Measurements from ENCODE around the gene AK9. TPM values are rescaled to one million over a fixed set of nuclear protein-coding genes. Genes with fewer than 3 reads are reported as not detected.

Gene AK9
- total and polyA plus RNA-seq, 2 of the 8 experiments (the other 6 are each of a cell fraction or from before 2014, with no cell fraction given), result 1.8 to 2.2 TPM

GRCh38 chr6:109671733-109672132 lies 19.3 kb downstream of the AK9 start:
- CTCF ChIA-PET (ENCODE audit: partially characterized antibody), result interaction anchor here (0.5 to 1.0 kb wide), 4 partner anchors 15 to 626 kb away, joined by 3 to 4 read pairs (median 4); no protein-coding TSS in a partner anchor
- FAIRE-seq (no peak), DNase-seq (ENCODE audit: low read depth in 1 of 2, low spot score in 2 of 2) (no peak)
- Histone ChIP-seq H3K23ac (ENCODE audit: insufficient read length) (no peak overlapping the region), H3K9ac (replicated peaks in 1 of 4; ENCODE audit: extremely low read depth in 1 of 4, low read depth in 3 of 4, low read length in 3 of 4) (no peak overlapping the region), H3K79me2 (ENCODE audit: control insufficient read depth in 1 of 2, insufficient read depth in 2 of 2, low read length in 2 of 2) (no peaks in the 10 kb centered on the region), H3K9me3 (ENCODE audit: insufficient read depth in 2 of 2, low read depth in 1 of 2, low read length in 1 of 2) (no peaks in the 10 kb centered on the region), H2BK20ac (ENCODE audit: low read length) (no peak overlapping the region), H2BK12ac (ENCODE audit: low read depth, low read length) (no peak overlapping the region), H3K27ac (ENCODE audit: low read depth, low read length) (no peak overlapping the region), H3K4ac (replicated peaks; ENCODE audit: insufficient read length, low read depth, low read length) (no peak overlapping the region), H4K91ac (replicated peaks; ENCODE audit: insufficient read length, low read length) (no peak overlapping the region), H3K4me2 (ENCODE audit: insufficient read depth in 1 of 2, low read depth in 2 of 2, low read length in 2 of 2) (no peak overlapping the region), H2BK5ac (ENCODE audit: low read depth, low read length) (no peak overlapping the region), H2AFZ (ENCODE audit: low read length) (no peak overlapping the region), H3K56ac (replicated peaks; ENCODE audit: insufficient read length, low read depth, low read length) (no peak overlapping the region), H3K14ac (ENCODE audit: insufficient read length) (no peak overlapping the region), H4K20me1 (replicated peaks in 1 of 2; ENCODE audit: control insufficient read depth in 1 of 2, insufficient read depth in 2 of 2, low read length in 2 of 2) (no peaks in the 10 kb centered on the region), H2AK5ac (ENCODE audit: low read depth, low read length) (no peak overlapping the region), H3K18ac (ENCODE audit: extremely low read depth, low read length) (no peak overlapping the region), H3K79me1 (ENCODE audit: low read depth, low read length) (no peaks in the 10 kb centered on the region), H3K4me1 (replicated peaks in 1 of 4; ENCODE audit: control insufficient read depth in 3 of 4, insufficient read depth in 4 of 4, low read length in 3 of 4) (no peaks in the 10 kb centered on the region), H3K23me2 (ENCODE audit: low read depth, low read length) (no peaks in the 10 kb centered on the region), H3K27me3 (replicated peaks in 1 of 4; ENCODE audit: control insufficient read depth in 3 of 4, extremely low read depth in 1 of 4, insufficient read depth in 3 of 4, low read length in 3 of 4) (no peaks in the 10 kb centered on the region), H4K8ac (ENCODE audit: extremely low read depth, insufficient read depth, low read length) (no peak overlapping the region), H3K4me3 (ENCODE audit: extremely low read depth in 1 of 4, insufficient read depth in 2 of 4, low read depth in 3 of 4, low read length in 4 of 4) (no peak overlapping the region), H2BK15ac (ENCODE audit: low read length) (no peak overlapping the region), H3K36me3 (ENCODE audit: control insufficient read depth in 2 of 4, insufficient read depth in 4 of 4, low read length in 3 of 4) (no peaks in the 10 kb centered on the region), H4K5ac (ENCODE audit: insufficient read length, low read depth, low read length) (no peak overlapping the region), H2BK120ac (replicated peaks; ENCODE audit: low read depth, low read length) (no peak overlapping the region)
- no peak for TF ChIP-seq E2F6 (IDR thresholded peaks at IDR 0.05)
- TF ChIP-seq KDM5A (IDR thresholded peaks at IDR 0.05; ENCODE audit: low read length), result no peak
- no peak for TF ChIP-seq TEAD4 (IDR thresholded peaks at IDR 0.05; ENCODE audit: low read depth, low read length)
- no peak for TF ChIP-seq USF2 (IDR thresholded peaks at IDR 0.05; ENCODE audit: low read length)
- TF ChIP-seq ZNF274 (IDR thresholded peaks at IDR 0.05; ENCODE audit: borderline replicate concordance, extremely low read depth, low read length), result no peak
- TF ChIP-seq CHD1 (IDR thresholded peaks at IDR 0.05; ENCODE audit: low read depth, low read length), result no peak
- WGBS, 2 experiments (ENCODE audit: extremely low coverage in 1 of 2, insufficient coverage in 1 of 2, insufficient read length in 1 of 2, insufficient replicate concordance in 2 of 2, low coverage in 1 of 2, low lambda C conversion rate in 2 of 2, missing lambda C conversion rate in 1 of 2), result 86% methylated on average over 2 of the region's 2 CpGs; no CpG with 5 or more reads in 1 of the 2 experiments
- POLR2A ChIA-PET (ENCODE audit: partially characterized antibody), result interaction anchor here (0.8 to 1.3 kb wide), 3 partner anchors 11 to 17 kb away, joined by 3 read pairs; no protein-coding TSS in a partner anchor
